Measurements from ENCODE around the gene GABRE.
"Not testable (repeated sequence)": the region's sequence is repeated elsewhere in the genome, so short reads cannot be mapped to it uniquely, and the experiment has no call there.

Gene GABRE

GRCh38 chrX:151966236-151966635 is 8.2 kb downstream of the GABRE start:
- no peak for DNase-seq (ENCODE audit: low spot score)

- no peak for DNase-seq (ENCODE audit: low spot score)
Observed at GRCh38 chrX:151962034-151962433, 12.4 kb downstream of the GABRE start.

- DNase-seq (ENCODE audit: low spot score): no peak
Observed at GRCh38 chrX:151958101-151958500, 16.4 kb downstream of the GABRE start.

GRCh38 chrX:151954730-151955129 is 19.7 kb downstream of the GABRE start:
- no peak for DNase-seq (ENCODE audit: low spot score)

- DNase-seq (ENCODE audit: low spot score): no peak
Observed at GRCh38 chrX:151938172-151938571, 36.3 kb downstream of the GABRE start.

- no peak for DNase-seq (ENCODE audit: low spot score)
Observed at GRCh38 chrX:151935358-151935757, 39.1 kb downstream of the GABRE start.

- no peak for DNase-seq (ENCODE audit: low spot score)
Observed at GRCh38 chrX:151929126-151929525, 45.4 kb downstream of the GABRE start.

GRCh38 chrX:151923648-151924047 is 50.8 kb downstream of the GABRE start:
- no peak for DNase-seq (ENCODE audit: low spot score)

GRCh38 chrX:151922692-151923091 is 51.8 kb downstream of the GABRE start:
- DNase-seq (ENCODE audit: low spot score): no peak

- no peak for DNase-seq (ENCODE audit: low spot score)
Observed at GRCh38 chrX:151921866-151922265, 52.6 kb downstream of the GABRE start.

- no peak for DNase-seq (ENCODE audit: low spot score)
Observed at GRCh38 chrX:151921292-151921691, 53.2 kb downstream of the GABRE start.

GRCh38 chrX:151920530-151920929 is 53.9 kb downstream of the GABRE start:
- no peak for DNase-seq (ENCODE audit: low spot score)

- DNase-seq (ENCODE audit: low spot score): no peak
Observed at GRCh38 chrX:151920101-151920500, 54.4 kb downstream of the GABRE start.

GRCh38 chrX:151919610-151920009 is 54.9 kb downstream of the GABRE start:
- no peak for DNase-seq (ENCODE audit: low spot score)

GRCh38 chrX:151918736-151919135 is 55.7 kb downstream of the GABRE start:
- DNase-seq (ENCODE audit: low spot score): not testable (repeated sequence)

GRCh38 chrX:151912780-151913179 is 61.7 kb downstream of the GABRE start, which contains the start of gene MAGEA4:
Gene MAGEA4 (plus strand): TSS chrX:151912889. CDS start chrX:151923665, 10,776 bp downstream.
- no peak for DNase-seq (ENCODE audit: low spot score)

GRCh38 chrX:151912221-151912620 is 62.3 kb downstream of the GABRE start:
- DNase-seq (ENCODE audit: low spot score): no peak

GRCh38 chrX:151904989-151905388 is 69.5 kb downstream of the GABRE start:
- no peak for DNase-seq (ENCODE audit: low spot score)
